ENCODE measurements around the gene CDH18.

GRCh38 chr5:19885040-19885824 lies 102.8 kb downstream of the CDH18 start:
- no peak for TF ChIP-seq GABPA (IDR thresholded peaks at IDR 0.05; ENCODE audit: low read depth)
- TF ChIP-seq CTCF (IDR thresholded peaks at IDR 0.05; ENCODE audit: insufficient read depth, low read length) = no peak
- no peak for TF ChIP-seq REST (IDR thresholded peaks at IDR 0.05; ENCODE audit: insufficient replicate concordance, low read depth)
- TF ChIP-seq POLR2AphosphoS5 (IDR thresholded peaks at IDR 0.05; ENCODE audit: low read depth) = no peak
- TF ChIP-seq SPI1 (IDR thresholded peaks at IDR 0.05; ENCODE audit: borderline replicate concordance, low read depth) = no peak

All from HL-60 (cell line).